HG03575 (cell line): ENCODE data around the gene OR2AE1.
A peak's percentile ranks its signal among the peaks of the same experiment; 100 is the strongest.
"Not testable (repeated sequence)": the region's sequence is repeated elsewhere in the genome, so short reads cannot be mapped to it uniquely, and the experiment has no call there.

ENCODE experiments used
- ATAC-seq: cut with Tn5 transposase; IDR thresholded peaks from one replicate; pipeline ENCODE4 v1.9.1; 2021; ENCODE audit not compliant: unreplicated experiment, insufficient number of reproducible peaks, low FRiP score; ENCODE audit errors: extremely low read depth

OR2AE1 gene, protein sequence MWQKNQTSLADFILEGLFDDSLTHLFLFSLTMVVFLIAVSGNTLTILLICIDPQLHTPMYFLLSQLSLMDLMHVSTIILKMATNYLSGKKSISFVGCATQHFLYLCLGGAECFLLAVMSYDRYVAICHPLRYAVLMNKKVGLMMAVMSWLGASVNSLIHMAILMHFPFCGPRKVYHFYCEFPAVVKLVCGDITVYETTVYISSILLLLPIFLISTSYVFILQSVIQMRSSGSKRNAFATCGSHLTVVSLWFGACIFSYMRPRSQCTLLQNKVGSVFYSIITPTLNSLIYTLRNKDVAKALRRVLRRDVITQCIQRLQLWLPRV

DNA sequence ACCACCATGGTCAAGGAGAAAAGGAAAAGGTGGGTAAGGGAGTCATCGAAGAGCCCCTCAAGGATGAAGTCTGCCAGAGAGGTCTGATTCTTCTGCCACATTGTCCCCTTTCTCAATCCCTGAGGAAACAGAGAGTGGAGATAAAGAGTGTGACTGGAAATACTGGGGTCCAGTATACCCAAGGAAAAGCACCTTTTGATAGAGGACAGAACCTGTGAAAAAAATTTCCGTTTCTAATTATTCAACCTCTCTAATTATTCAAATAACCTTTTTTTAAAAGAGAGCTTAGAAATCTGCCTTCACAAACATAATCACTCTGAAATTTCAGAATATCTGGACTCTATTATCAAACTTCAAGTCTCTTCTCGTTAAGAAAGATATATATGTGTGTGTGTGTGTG, at the start of gene OR2AE1:
Gene OR2AE1 (minus strand): TSS at position 101 of the 400 bp plus-strand sequence. CDS start 0 bp downstream, at position 101.
- ATAC-seq: no peak

GRCh38 chr7:99926321-99926720, 49.5 kb upstream of the OR2AE1 start:
- no peak for ATAC-seq

DNA sequence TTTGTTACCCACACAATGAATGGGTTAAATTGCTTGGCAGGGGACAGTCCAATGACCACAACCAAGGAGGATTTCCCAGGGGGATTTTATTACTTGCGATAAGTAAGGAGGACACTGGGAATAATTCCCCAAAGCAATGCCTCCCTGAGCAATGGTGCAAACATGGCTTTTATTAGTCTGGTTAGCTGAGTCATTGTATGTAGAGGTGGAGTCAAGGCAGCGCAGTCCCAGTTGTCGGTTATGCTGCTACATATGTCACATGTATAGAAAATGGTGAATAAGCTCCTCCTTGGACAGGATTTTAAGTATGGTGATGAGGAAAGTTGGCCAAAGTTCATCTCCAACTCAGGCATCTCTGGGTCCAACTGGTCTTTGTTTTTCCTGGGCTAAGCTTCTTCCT, 46.4 kb upstream of the OR2AE1 start:
- no peak for ATAC-seq

GRCh38 chr7:99920149-99920548, 43.3 kb upstream of the OR2AE1 start:
- ATAC-seq: no peak

- ATAC-seq: no peak
Observed at GRCh38 chr7:99919814-99920112, 42.9 kb upstream of the OR2AE1 start.

- peak; percentile 53 for ATAC-seq
Observed at GRCh38 chr7:99918959-99919813, 42.4 kb upstream of the OR2AE1 start, which contains the start of gene TRIM4. Gene TRIM4 (minus strand): TSS chr7:99919530. CDS start chr7:99919401, 129 bp downstream.

DNA sequence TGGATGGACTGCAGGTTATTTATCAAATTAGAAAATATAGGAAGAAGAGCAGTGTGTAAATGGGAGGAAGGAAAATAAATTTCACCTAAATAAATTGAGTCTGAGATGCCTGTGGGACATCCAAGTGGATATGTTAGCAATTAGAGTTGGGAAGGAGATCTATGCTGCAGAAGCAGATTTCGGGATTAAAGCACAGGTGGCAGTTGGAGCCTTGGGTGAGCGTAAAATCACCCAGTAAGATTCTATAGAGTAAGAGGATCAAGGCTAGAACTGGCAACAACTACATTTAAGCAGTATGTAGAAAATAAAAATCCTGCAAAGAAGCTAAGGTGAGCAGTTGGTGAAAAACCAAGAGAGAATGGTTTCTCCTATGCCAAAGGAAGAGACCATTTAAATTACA, 34.1 kb upstream of the OR2AE1 start:
- ATAC-seq: no peak

DNA sequence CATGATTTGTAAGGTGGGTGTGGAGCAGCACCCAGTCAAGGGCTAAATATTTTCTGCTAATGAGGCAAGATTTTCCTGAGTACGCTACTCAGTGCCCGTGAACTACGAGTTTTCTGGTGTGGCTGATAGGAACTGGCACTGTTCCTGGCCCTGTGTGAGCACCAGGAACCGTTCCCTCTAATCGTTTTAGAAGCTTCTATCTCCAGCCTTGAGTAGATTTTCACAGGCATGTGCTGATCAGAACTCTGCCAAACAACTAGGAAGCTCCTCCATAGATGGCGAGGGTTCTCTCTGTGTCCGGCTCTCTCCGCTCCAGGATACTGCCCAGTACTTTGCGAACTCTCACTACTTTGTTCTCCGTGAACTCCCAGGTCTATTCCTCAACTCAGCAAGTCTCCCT, 24.7 kb upstream of the OR2AE1 start:
- no peak for ATAC-seq

DNA sequence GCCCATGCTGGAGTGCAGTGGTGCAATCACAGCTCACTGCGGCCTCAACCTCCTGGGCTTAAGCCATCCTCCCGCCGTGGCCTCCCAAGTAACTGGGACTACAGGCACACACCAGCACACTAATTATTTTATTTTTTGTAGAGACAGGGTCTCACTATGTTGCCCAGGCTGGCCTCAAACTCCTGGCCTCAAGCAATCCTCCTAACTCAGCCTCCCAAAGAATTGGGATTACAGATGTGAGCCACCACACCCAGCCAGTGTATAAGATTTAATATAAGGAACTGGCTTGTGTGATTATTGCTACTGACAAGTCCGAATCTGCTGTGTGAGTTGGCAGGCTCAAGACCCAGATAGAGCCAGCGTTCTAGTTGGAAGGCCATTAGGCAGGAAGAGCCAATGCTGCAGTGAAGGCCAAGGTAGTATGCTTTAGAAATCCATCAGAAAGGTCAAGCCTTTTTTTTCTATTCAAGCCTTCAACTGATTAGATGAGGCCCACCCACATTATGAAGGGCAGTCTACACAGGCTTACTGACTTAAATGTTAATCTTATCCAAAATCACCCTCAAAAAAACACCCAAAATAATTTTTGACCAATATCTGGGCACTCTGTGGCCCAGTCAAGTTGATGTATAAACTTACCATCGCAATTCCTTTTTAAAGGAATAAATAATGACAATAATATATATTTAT, 23.1 kb upstream of the OR2AE1 start:
- ATAC-seq: no peak

DNA sequence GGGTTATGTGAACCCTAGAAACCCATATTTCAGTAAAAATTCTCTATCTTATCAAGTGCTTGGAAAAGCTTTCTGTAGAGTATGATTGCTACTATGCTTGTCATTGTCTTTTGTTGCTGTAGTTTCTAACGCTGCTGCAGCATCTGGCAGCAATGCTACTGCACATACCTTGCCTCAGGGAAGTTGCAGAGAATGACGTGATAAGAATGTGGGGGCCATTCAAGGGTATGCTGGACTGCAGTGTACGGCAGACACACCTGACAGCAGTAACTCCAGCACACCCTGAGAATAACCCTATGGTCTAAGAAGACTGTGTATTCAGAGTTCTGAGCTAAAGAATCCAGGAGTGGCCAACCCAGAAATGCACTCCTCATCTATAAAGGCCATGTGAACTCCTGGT, 22.0 kb upstream of the OR2AE1 start:
- ATAC-seq: no peak

GRCh38 chr7:99898023-99898357, 21.2 kb upstream of the OR2AE1 start:
- no peak for ATAC-seq

GRCh38 chr7:99897322-99898022, 20.6 kb upstream of the OR2AE1 start:
- ATAC-seq: no peak

GRCh38 chr7:99894738-99895137, 17.9 kb upstream of the OR2AE1 start:
- ATAC-seq: no peak

- no peak for ATAC-seq
Observed at GRCh38 chr7:99893280-99893679, 16.4 kb upstream of the OR2AE1 start.

- ATAC-seq: not testable (repeated sequence)
Observed at GRCh38 chr7:99890348-99890747, 13.5 kb upstream of the OR2AE1 start.

- ATAC-seq: not testable (repeated sequence)
Observed at GRCh38 chr7:99888366-99888765, 11.5 kb upstream of the OR2AE1 start.

- no peak for ATAC-seq
Observed at GRCh38 chr7:99881370-99881769, 4.5 kb upstream of the OR2AE1 start.

DNA sequence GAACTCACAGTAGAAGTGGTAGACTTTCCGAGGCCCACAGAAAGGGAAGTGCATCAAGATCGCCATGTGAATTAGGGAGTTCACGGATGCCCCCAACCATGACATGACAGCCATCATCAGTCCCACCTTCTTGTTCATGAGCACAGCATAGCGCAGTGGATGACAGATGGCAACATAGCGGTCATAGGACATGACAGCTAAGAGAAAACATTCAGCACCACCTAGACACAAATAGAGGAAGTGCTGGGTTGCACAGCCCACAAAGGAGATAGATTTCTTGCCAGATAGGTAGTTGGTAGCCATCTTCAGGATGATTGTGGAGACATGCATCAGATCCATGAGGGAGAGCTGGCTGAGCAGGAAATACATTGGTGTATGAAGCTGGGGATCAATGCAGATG, 342 bp downstream of the OR2AE1 start:
- ATAC-seq: no peak

- no peak for ATAC-seq
Observed at GRCh38 chr7:99868246-99868645, 8.6 kb downstream of the OR2AE1 start.
